Hepatocyte (in vitro differentiated cells): ENCODE measurements around the gene ANKRD11.

Experiments
- EZH2 ChIP-seq: fragments of 200-600 bp; sonication (generic); IDR thresholded peaks from 2 replicates; pipeline ENCODE4 v1.6.1; 2016; ENCODE audit warnings: antibody characterized with exemption, mild to moderate bottlenecking, borderline replicate concordance
- TF ChIP-seq, protein P1 (sequence below): fragments of 200-600 bp; sonication (generic); IDR thresholded peaks from 2 replicates; pipeline ENCODE4 v1.5.1; 2016; ENCODE audit warnings: antibody characterized with exemption, mild to moderate bottlenecking; ENCODE audit not compliant: poor library complexity

DNA sequence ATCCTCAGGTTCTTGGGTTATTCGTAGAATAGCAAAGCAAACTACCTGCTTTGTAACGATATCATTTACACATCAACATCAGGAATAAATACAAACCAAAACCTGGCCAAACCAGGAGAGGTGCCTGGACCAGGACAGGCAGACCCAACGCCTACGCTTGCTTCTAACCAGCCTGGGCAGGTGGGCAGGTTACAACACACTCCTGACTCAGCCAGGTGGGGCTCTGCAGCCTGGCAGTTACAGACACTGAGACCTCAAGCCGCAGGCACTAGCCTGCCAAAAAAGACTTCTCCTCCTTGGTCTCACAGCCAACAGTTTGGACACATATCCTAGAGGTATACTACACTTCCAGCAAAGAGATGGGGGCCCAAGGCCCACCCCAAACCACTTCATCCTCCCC lies 14.0 kb downstream of the ANKRD11 start:
- TF ChIP-seq, protein P1, sequence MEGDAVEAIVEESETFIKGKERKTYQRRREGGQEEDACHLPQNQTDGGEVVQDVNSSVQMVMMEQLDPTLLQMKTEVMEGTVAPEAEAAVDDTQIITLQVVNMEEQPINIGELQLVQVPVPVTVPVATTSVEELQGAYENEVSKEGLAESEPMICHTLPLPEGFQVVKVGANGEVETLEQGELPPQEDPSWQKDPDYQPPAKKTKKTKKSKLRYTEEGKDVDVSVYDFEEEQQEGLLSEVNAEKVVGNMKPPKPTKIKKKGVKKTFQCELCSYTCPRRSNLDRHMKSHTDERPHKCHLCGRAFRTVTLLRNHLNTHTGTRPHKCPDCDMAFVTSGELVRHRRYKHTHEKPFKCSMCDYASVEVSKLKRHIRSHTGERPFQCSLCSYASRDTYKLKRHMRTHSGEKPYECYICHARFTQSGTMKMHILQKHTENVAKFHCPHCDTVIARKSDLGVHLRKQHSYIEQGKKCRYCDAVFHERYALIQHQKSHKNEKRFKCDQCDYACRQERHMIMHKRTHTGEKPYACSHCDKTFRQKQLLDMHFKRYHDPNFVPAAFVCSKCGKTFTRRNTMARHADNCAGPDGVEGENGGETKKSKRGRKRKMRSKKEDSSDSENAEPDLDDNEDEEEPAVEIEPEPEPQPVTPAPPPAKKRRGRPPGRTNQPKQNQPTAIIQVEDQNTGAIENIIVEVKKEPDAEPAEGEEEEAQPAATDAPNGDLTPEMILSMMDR = no peak
- TF ChIP-seq EZH2 = no peak
